H9 (cell line): Measurements from ENCODE around the gene LINC00305. TPM values are rescaled to one million over a fixed set of nuclear protein-coding genes. Genes with fewer than 3 reads are reported as not detected.

Experiments used
- DNase-seq: peaks from one replicate; pipeline ENCODE4 v3.0.0-alpha.2; 2017
- H2AFZ ChIP-seq: one replicate; pipeline ENCODE4 v1.6.1; 2013; ENCODE audit warnings: mild to moderate bottlenecking, low read length, control low read depth, moderate library complexity
- H2AK5ac ChIP-seq: 2 replicates; pipeline ENCODE4 v1.6.1; 2013; ENCODE audit warnings: low read length, control low read depth, mixed read lengths; ENCODE audit not compliant: insufficient read length
- H2BK120ac ChIP-seq: one replicate; pipeline ENCODE4 v1.6.1; 2013; ENCODE audit warnings: low read depth, mild to moderate bottlenecking, low read length, control low read depth, inconsistent platforms; ENCODE audit not compliant: poor library complexity, severe bottlenecking
- H2BK12ac ChIP-seq: 2 replicates; pipeline ENCODE4 v1.6.1; 2013; ENCODE audit warnings: low read length, control low read depth, mixed read lengths, low read depth; ENCODE audit not compliant: insufficient read length
- H2BK15ac ChIP-seq: 2 replicates; pipeline ENCODE4 v1.6.1; 2013; ENCODE audit warnings: low read depth, low read length, control low read depth
- H2BK20ac ChIP-seq: one replicate; pipeline ENCODE4 v1.6.1; 2013; ENCODE audit warnings: low read depth, mild to moderate bottlenecking, low read length, control low read depth, inconsistent platforms; ENCODE audit not compliant: poor library complexity, severe bottlenecking
- H2BK5ac ChIP-seq: 2 replicates; pipeline ENCODE4 v1.6.1; 2013; ENCODE audit warnings: low read length, control low read depth, mixed read lengths; ENCODE audit not compliant: insufficient read length
- H3K14ac ChIP-seq: 2 replicates; pipeline ENCODE4 v1.6.1; 2013; ENCODE audit warnings: low read length, control low read depth; ENCODE audit not compliant: insufficient read depth
- H3K18ac ChIP-seq: 2 replicates; pipeline ENCODE4 v1.6.1; 2013; ENCODE audit warnings: low read depth, mild to moderate bottlenecking, mixed read lengths, low read length, control low read depth; ENCODE audit not compliant: insufficient read length
- H3K23ac ChIP-seq: 2 replicates; pipeline ENCODE4 v1.6.1; 2013; ENCODE audit warnings: low read length, control low read depth, mixed read lengths, low read depth; ENCODE audit not compliant: insufficient read length
- H3K23me2 ChIP-seq: 2 replicates; pipeline ENCODE4 v1.6.1; 2013; ENCODE audit warnings: low read depth, mild to moderate bottlenecking, mixed read lengths, low read length, control low read depth; ENCODE audit not compliant: insufficient read length, poor library complexity, severe bottlenecking
- H3K27ac ChIP-seq: 2 replicates; pipeline ENCODE4 v1.5.1; 2013; ENCODE audit warnings: low read length, control low read depth, mixed read lengths, low read depth; ENCODE audit not compliant: insufficient read length
- H3K27me3 ChIP-seq: 2 replicates; pipeline ENCODE4 v1.6.1; 2013; ENCODE audit warnings: low read length, control low read depth, inconsistent platforms; ENCODE audit not compliant: insufficient read depth
- H3K4ac ChIP-seq: 2 replicates; pipeline ENCODE4 v1.6.1; 2013; ENCODE audit warnings: low read depth, mild to moderate bottlenecking, control low read depth, inconsistent platforms, low read length, moderate library complexity
- H3K4me1 ChIP-seq: 2 replicates; pipeline ENCODE4 v1.6.1; 2013; ENCODE audit warnings: low read length, control low read depth, inconsistent platforms; ENCODE audit not compliant: insufficient read depth
- H3K4me2 ChIP-seq: 2 replicates; pipeline ENCODE4 v1.6.1; 2013; ENCODE audit warnings: low read length, control low read depth, mixed read lengths; ENCODE audit not compliant: insufficient read length, insufficient read depth
- H3K56ac ChIP-seq: 2 replicates; pipeline ENCODE4 v1.6.1; 2013; ENCODE audit warnings: low read depth, mild to moderate bottlenecking, mixed read lengths, low read length, control low read depth; ENCODE audit not compliant: insufficient read length
- H3K79me1 ChIP-seq: 2 replicates; pipeline ENCODE4 v1.6.1; 2013; ENCODE audit warnings: low read depth, mild to moderate bottlenecking, moderate library complexity, low read length, control low read depth, inconsistent platforms; ENCODE audit not compliant: insufficient read depth, poor library complexity, severe bottlenecking
- H3K79me2 ChIP-seq: 2 replicates; pipeline ENCODE4 v1.6.1; 2013; ENCODE audit warnings: low read length, control low read depth, inconsistent platforms; ENCODE audit not compliant: insufficient read depth
- H3K9ac ChIP-seq: 2 replicates; pipeline ENCODE4 v1.6.1; 2013; ENCODE audit warnings: low read length, control low read depth, mixed read lengths; ENCODE audit not compliant: insufficient read length; ENCODE audit errors: extremely low read depth
- H3K9me3 ChIP-seq: one replicate; pipeline ENCODE4 v1.6.1; 2013; ENCODE audit warnings: low read depth, low read length, inconsistent platforms; ENCODE audit not compliant: control insufficient read depth
- H3T11ph ChIP-seq: one replicate; pipeline ENCODE4 v1.6.1; 2013; ENCODE audit warnings: mild to moderate bottlenecking, low read length, control low read depth, inconsistent platforms
- H4K20me1 ChIP-seq: one replicate; pipeline ENCODE4 v1.6.1; 2013; ENCODE audit not compliant: control insufficient read depth, insufficient read length, insufficient read depth
- H4K5ac ChIP-seq: 2 replicates; pipeline ENCODE4 v1.6.1; 2013; ENCODE audit warnings: low read depth, mild to moderate bottlenecking, mixed read lengths, low read length, control low read depth; ENCODE audit not compliant: insufficient read length
- H4K8ac ChIP-seq: replicated peaks from 2 replicates; pipeline ENCODE4 v1.6.1; 2013; ENCODE audit warnings: low read length, control low read depth, mixed read lengths, low read depth; ENCODE audit not compliant: insufficient read length
- H4K91ac ChIP-seq: 2 replicates; pipeline ENCODE4 v1.6.1; 2013; ENCODE audit warnings: low read depth, mild to moderate bottlenecking, moderate library complexity, mixed read lengths, low read length, control low read depth; ENCODE audit not compliant: insufficient read length
- H3K27ac Mint-ChIP-seq, 3 experiments: 2 replicates in 2 of 3; 3 replicates in 1 of 3; pipeline ENCODE4 v1.8.0; 2020 to 2021; ENCODE audit warnings: mixed read lengths in 3 of 3, mild to moderate bottlenecking in 1 of 3, moderate library complexity in 1 of 3
- H3K27me3 Mint-ChIP-seq: 2 replicates; pipeline ENCODE4 v1.8.0; 2021; ENCODE audit warnings: low read depth, mild to moderate bottlenecking, moderate library complexity, mixed read lengths
- H3K36me3 Mint-ChIP-seq, 3 experiments: 2 replicates in 2 of 3; 3 replicates in 1 of 3; pipeline ENCODE4 v1.8.0; 2020 to 2021; ENCODE audit warnings: low read depth in 3 of 3, mixed read lengths in 3 of 3; ENCODE audit not compliant: insufficient read depth in 1 of 3
- H3K4me1 Mint-ChIP-seq, 2 experiments: 2 replicates each; pipeline ENCODE4 v1.8.0; 2020; ENCODE audit warnings: mixed read lengths in 2 of 2
- H3K4me3 Mint-ChIP-seq, 2 experiments: 2 replicates in 1 of 2; 3 replicates in 1 of 2; pipeline ENCODE4 v1.8.0; 2020 to 2021; ENCODE audit warnings: mild to moderate bottlenecking in 2 of 2, mixed read lengths in 2 of 2, moderate library complexity in 1 of 2
- H3K9me3 Mint-ChIP-seq, 2 experiments: 2 replicates in 1 of 2; 3 replicates in 1 of 2; pipeline ENCODE4 v1.8.0; 2020; ENCODE audit warnings: mild to moderate bottlenecking in 2 of 2, mixed read lengths in 2 of 2, moderate library complexity in 1 of 2
- CTCF ChIP-seq: fragments of 200-600 bp; sonication (generic); conservative IDR thresholded peaks from 3 replicates; pipeline ENCODE4 v1.8.0; 2021; ENCODE audit warnings: antibody characterized with exemption, mild to moderate bottlenecking
- WGBS: extraction: QIAGEN DNeasy Blood & Tissue Kit; methylation state at CpG from one replicate; pipeline ENCODE4 v1.1.7; 2013; ENCODE audit warnings: missing lambda C conversion rate, low lambda C conversion rate, mixed read lengths; ENCODE audit not compliant: insufficient read length; ENCODE audit errors: extremely low coverage; 5-methylcytosine and 5-hydroxymethylcytosine counted together
- total RNA-seq: library from RNA; stranded (reverse); gene quantifications from 2 replicates; pipeline ENCODE4 v1.2.1, GENCODE V29; 2021

The LINC00305 gene
- total RNA-seq, 1 experiment from 2014 or later, result not detected

- H3K9me3 ChIP-seq, result no peaks in the 10 kb centered on the region
- no peaks in the 10 kb centered on the region for H3K27me3 ChIP-seq
- H4K20me1 ChIP-seq, result no peaks in the 10 kb centered on the region
- H3K18ac ChIP-seq, result no peak overlapping the region
- Mint-ChIP-seq H3K4me1 (peaks cover 12 to 17% of the 10 kb centered on the region in 2 experiments), H3K27ac (no peak overlapping the region), H3K27me3 (no peaks in the 10 kb centered on the region), H3K36me3 (peaks cover 6 to 28% (median 6%) of the 10 kb centered on the region in 3 experiments; a peak in 6 of 7 replicates), H3K4me3 (no peak overlapping the region), H3K9me3 (peaks cover 2% of the 10 kb centered on the region in 2 experiments; a peak in 2 of 5 replicates)
- no peak overlapping the region for H3K4ac ChIP-seq
- H3T11ph ChIP-seq, result no peak overlapping the region
- no peaks in the 10 kb centered on the region for H3K79me2 ChIP-seq
- no peak overlapping the region for H2AK5ac ChIP-seq
- H2BK12ac ChIP-seq, result no peak overlapping the region
- no peak for DNase-seq
- no peak overlapping the region for H2BK15ac ChIP-seq
- no peaks in the 10 kb centered on the region for H3K79me1 ChIP-seq
- no peak overlapping the region for H3K14ac ChIP-seq
- no peak overlapping the region for H2BK5ac ChIP-seq
- no peaks in the 10 kb centered on the region; the same call in 1 of the 2 replicates for H3K4me1 ChIP-seq
- no CpG with 5 or more reads among the region's 7 CpGs for WGBS
- no peak overlapping the region for H3K27ac ChIP-seq
- H2AFZ ChIP-seq, result no peak overlapping the region
- no peak overlapping the region for H3K9ac ChIP-seq
- no peak overlapping the region for H2BK20ac ChIP-seq
- no peak for TF ChIP-seq CTCF
- no peak overlapping the region for H3K56ac ChIP-seq
- H4K5ac ChIP-seq, result no peak overlapping the region
- H4K91ac ChIP-seq, result no peak overlapping the region
- no peak overlapping the region for H2BK120ac ChIP-seq
- no peak overlapping the region for H3K23ac ChIP-seq
- no peak overlapping the region for H4K8ac ChIP-seq
- H3K23me2 ChIP-seq, result no peaks in the 10 kb centered on the region
- H3K4me2 ChIP-seq, result no peak overlapping the region
These were observed 38.0 kb downstream of the LINC00305 start for GRCh38 chr18:64110692-64111480.
